ENCODE data around the gene SCEL.

GRCh38 chr13:77584106-77584505 lies 48.6 kb downstream of the SCEL start:
- TF ChIP-seq CTCF (IDR thresholded peaks at IDR 0.05 in 2 of 3, conservative IDR thresholded peaks at IDR 0.05 in 1 of 3; ENCODE audit: borderline replicate concordance in 1 of 3, insufficient read depth in 1 of 3, low read depth in 2 of 3, low read length in 2 of 3) = no peak
- no peak for TF ChIP-seq SP1 (IDR thresholded peaks at IDR 0.05; ENCODE audit: low read depth)
- TF ChIP-seq ZFX (IDR thresholded peaks at IDR 0.05) = no peak
- TF ChIP-seq EGR1 (IDR thresholded peaks at IDR 0.05; ENCODE audit: low read depth) = no peak
- no peak for TF ChIP-seq POLR2AphosphoS5 (IDR thresholded peaks at IDR 0.05; ENCODE audit: low read depth, low read length)
- TF ChIP-seq YY1 (IDR thresholded peaks at IDR 0.05; ENCODE audit: extremely low read depth, insufficient replicate concordance, low read depth, low read length) = no peak
- TF ChIP-seq SIN3A (IDR thresholded peaks at IDR 0.05; ENCODE audit: low read depth) = no peak
- no peak for TF ChIP-seq POLR2A (IDR thresholded peaks at IDR 0.05; ENCODE audit: borderline replicate concordance, extremely low read depth, insufficient read depth, insufficient read length)
- TF ChIP-seq JUND (IDR thresholded peaks at IDR 0.05) = no peak
- TF ChIP-seq REST (IDR thresholded peaks at IDR 0.05; ENCODE audit: low read depth) = no peak
- no peak for TF ChIP-seq EZH2 (IDR thresholded peaks at IDR 0.05)
